SK-N-SH (cell line): ENCODE measurements around the gene HBZ. TPM values are rescaled to one million over a fixed set of nuclear protein-coding genes. Genes with fewer than 3 reads are reported as not detected.
"Not testable (repeated sequence)": the region's sequence is repeated elsewhere in the genome, so short reads cannot be mapped to it uniquely, and the experiment has no call there.

Source experiments
- CTCF ChIA-PET: fragments of 300-600, 350-600 bp; formaldehyde crosslinking; extraction: SDS; loops from one replicate; lab custom pipeline; 2021; lab: Yijun Ruan, JAX
- POLR2A ChIA-PET: fragments of 350-600 bp; sonication (Branson Sonifier 250); formaldehyde crosslinking; extraction: SDS; loops from one replicate; lab custom pipeline; 2020; ENCODE audit warnings: antibody characterized with exemption, inconsistent platforms; lab: Yijun Ruan, JAX
- DNase-seq: peaks from one replicate; pipeline ENCODE4 v3.0.0; 2012
- H2AFZ ChIP-seq: fragments of 200-600 bp; sonication (generic); 2 replicates; pipeline ENCODE4 v1.8.1; 2016; ENCODE audit warnings: antibody characterized with exemption, mild to moderate bottlenecking, low read depth
- H3F3A ChIP-seq: fragments of 200-600 bp; sonication (generic); replicated peaks from 2 replicates; pipeline ENCODE3; 2016; ENCODE audit warnings: antibody characterized with exemption, mild to moderate bottlenecking; ENCODE audit not compliant: insufficient read depth
- H3K27ac ChIP-seq, 2 experiments: fragments of 200-500 bp in 1 of 2; fragments of 200-600 bp in 1 of 2; sonication (Bioruptor generic) in 1 of 2; sonication (generic), shearing (Covaris generic) in 1 of 2; 2 replicates each; pipeline versions ENCODE4 v1.5.1 to v1.6.1; 2014 to 2016; ENCODE audit warnings: low read depth in 2 of 2, inconsistent platforms in 1 of 2, low read length in 1 of 2, mild to moderate bottlenecking in 1 of 2, mixed read lengths in 1 of 2
- H3K27me3 ChIP-seq: fragments of 200-600 bp; sonication (generic), shearing (Covaris generic); 2 replicates; pipeline ENCODE4 v1.6.1; 2016; ENCODE audit warnings: mixed run types; ENCODE audit not compliant: insufficient read depth
- H3K36me3 ChIP-seq, 2 experiments: fragments of 200-500 bp in 1 of 2; fragments of 200-600 bp in 1 of 2; sonication (Bioruptor generic) in 1 of 2; sonication (generic) in 1 of 2; replicated peaks in 1 of 2; 2 replicates each; pipeline versions ENCODE3 to v1.5.1; 2014 to 2016; ENCODE audit warnings: low read length in 1 of 2, mild to moderate bottlenecking in 1 of 2; ENCODE audit not compliant: insufficient read depth in 2 of 2, control insufficient read depth in 1 of 2
- H3K4me1 ChIP-seq, 2 experiments: fragments of 200-500 bp in 1 of 2; fragments of 200-600 bp in 1 of 2; sonication (Bioruptor generic) in 1 of 2; sonication (generic), shearing (Covaris generic) in 1 of 2; 2 replicates each; pipeline versions ENCODE4 v1.5.1 to v1.6.1; 2014 to 2016; ENCODE audit warnings: low read depth in 1 of 2, low read length in 1 of 2, mixed run types in 1 of 2; ENCODE audit not compliant: insufficient read depth in 2 of 2, control insufficient read depth in 1 of 2
- H3K4me2 ChIP-seq: fragments of 200-600 bp; sonication (generic), shearing (Covaris generic); 2 replicates; pipeline ENCODE4 v1.6.1; 2017; ENCODE audit warnings: mixed run types
- H3K4me3 ChIP-seq, 2 experiments: fragments of 200-500 bp in 1 of 2; fragments of 200-600 bp in 1 of 2; sonication (Bioruptor generic) in 1 of 2; sonication (generic), shearing (Covaris generic) in 1 of 2; 2 replicates each; pipeline versions ENCODE4 v1.5.1 to v1.8.1; 2014 to 2016; ENCODE audit warnings: low read depth in 2 of 2, inconsistent platforms in 1 of 2, low read length in 1 of 2, mild to moderate bottlenecking in 1 of 2, mixed read lengths in 1 of 2, moderate library complexity in 1 of 2
- H3K79me2 ChIP-seq: fragments of 200-600 bp; sonication (generic); 2 replicates; pipeline ENCODE4 v1.8.1; 2017; ENCODE audit warnings: mild to moderate bottlenecking; ENCODE audit not compliant: insufficient read depth
- H3K9ac ChIP-seq: fragments of 200-600 bp; sonication (generic); 2 replicates; pipeline ENCODE4 v1.6.1; 2017; ENCODE audit warnings: mixed run types
- H3K9me2 ChIP-seq: fragments of 200-600 bp; sonication (generic); 2 replicates; pipeline ENCODE4 v1.6.1; 2017; ENCODE audit warnings: mixed run types
- H3K9me3 ChIP-seq: fragments of 200-600 bp; sonication (generic); 2 replicates; pipeline ENCODE4 v1.6.1; 2017; ENCODE audit warnings: mixed run types, mild to moderate bottlenecking, moderate library complexity
- H4K20me1 ChIP-seq: fragments of 200-600 bp; sonication (generic); 2 replicates; pipeline ENCODE4 v1.6.1; 2017; ENCODE audit warnings: mild to moderate bottlenecking, mixed run types; ENCODE audit not compliant: insufficient read depth
- ELF1 ChIP-seq: IDR thresholded peaks from 2 replicates; pipeline ENCODE4 v1.4.0; 2012
- EP300 ChIP-seq, 2 experiments: IDR thresholded peaks; 2 replicates each; pipeline versions ENCODE4 v1.4.0 to v1.6.1; 2012; ENCODE audit warnings: borderline replicate concordance in 1 of 2, low read depth in 1 of 2, low read length in 1 of 2
- GATA2 ChIP-seq: sonication (generic); formaldehyde crosslinking; IDR thresholded peaks from 2 replicates; pipeline ENCODE4 v1.5.0; 2020; ENCODE audit warnings: mild to moderate bottlenecking, missing genetic modification reagents
- JUND ChIP-seq: IDR thresholded peaks from 2 replicates; pipeline ENCODE4 v1.4.0; 2012
- RAD21 ChIP-seq: IDR thresholded peaks from 2 replicates; pipeline ENCODE4 v1.6.1; 2012; ENCODE audit warnings: mild to moderate bottlenecking, low read length
- RCOR1 ChIP-seq: fragments of 150-350 bp; IDR thresholded peaks from 2 replicates; pipeline ENCODE4 v1.6.1; 2017; ENCODE audit warnings: antibody characterized with exemption, low read length
- TAF1 ChIP-seq: IDR thresholded peaks from 2 replicates; pipeline ENCODE4 v1.6.1; 2012; ENCODE audit warnings: low read depth, mild to moderate bottlenecking, low read length, moderate library complexity, borderline replicate concordance
- TCF12 ChIP-seq: IDR thresholded peaks from 2 replicates; pipeline ENCODE4 v1.4.0; 2012
- TEAD4 ChIP-seq: IDR thresholded peaks from 2 replicates; pipeline ENCODE4 v1.4.0; 2012; ENCODE audit warnings: mild to moderate bottlenecking, borderline replicate concordance; ENCODE audit not compliant: insufficient read depth
- WGBS: methylation state at CpG from one replicate; pipeline ENCODE4 v1.1.6; 2017; ENCODE audit warnings: low lambda C conversion rate; 5-methylcytosine and 5-hydroxymethylcytosine counted together
- polyA plus RNA-seq, 3 experiments: library from polyadenylated mRNA; depleted of rRNA; stranded (reverse); fragments of >200 nt; gene quantifications; 2 replicates each; pipeline ENCODE4 v1.2.3, GENCODE V29; 2012
- TF ChIP-seq, protein P1 (sequence below): fragments of 200-600 bp; sonication (generic); IDR thresholded peaks from 2 replicates; pipeline ENCODE4 v1.6.1; 2017; ENCODE audit warnings: antibody characterized with exemption, mild to moderate bottlenecking, moderate library complexity
- TF ChIP-seq, protein P2 (sequence below): IDR thresholded peaks from 2 replicates; pipeline ENCODE4 v1.6.1; 2012; ENCODE audit warnings: mild to moderate bottlenecking, low read depth, low read length, moderate library complexity
- TF ChIP-seq, protein P3 (sequence below): IDR thresholded peaks from 2 replicates; pipeline ENCODE4 v1.4.0; 2012; ENCODE audit warnings: low read depth, borderline replicate concordance

The HBZ gene
- polyA plus RNA-seq, 1 of the 3 experiments (the other 2 are of a cell fraction) = not detected

DNA sequence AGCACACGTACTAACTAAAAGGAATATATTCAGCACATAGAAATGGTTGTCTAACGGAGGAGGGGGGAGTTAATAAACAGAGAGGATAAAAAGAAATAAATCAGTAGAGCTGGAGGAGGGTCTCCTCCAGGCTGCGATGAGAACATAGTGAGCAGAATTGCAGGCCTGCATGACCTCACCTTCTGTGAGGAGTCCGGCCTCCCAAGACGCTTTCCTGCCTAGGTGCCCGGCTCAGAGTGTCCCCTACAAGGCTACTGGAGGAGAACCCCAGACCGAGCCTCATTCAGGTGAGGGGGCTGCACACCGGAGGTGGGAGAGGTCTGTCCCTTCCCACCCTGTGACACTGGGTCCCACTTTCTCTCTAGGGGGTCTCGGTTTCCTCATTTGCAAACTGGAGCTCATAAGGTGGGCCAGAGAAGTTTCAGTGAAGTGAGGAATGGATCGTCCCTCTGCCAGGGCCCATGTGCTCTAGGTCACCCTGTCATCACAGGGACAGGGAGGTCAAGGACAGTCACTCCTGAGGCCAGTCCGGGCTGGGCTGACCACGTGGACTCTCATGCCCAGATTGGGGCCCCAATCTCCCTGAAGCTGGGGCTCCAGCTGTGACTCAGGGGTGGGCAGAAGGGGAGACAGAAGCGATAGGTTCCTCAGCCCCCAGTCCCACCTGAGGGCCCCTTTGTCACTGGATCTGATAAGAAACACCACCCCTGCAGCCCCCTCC lies 10.0 kb downstream of the HBZ start:
- no peaks in the 10 kb centered on the region for H3K9me2 ChIP-seq
- no peaks in the 10 kb centered on the region for H3F3A ChIP-seq
- H3K4me2 ChIP-seq = no peak overlapping the region
- no peak overlapping the region for H2AFZ ChIP-seq
- no peak for TF ChIP-seq ELF1
- no peak for TF ChIP-seq TEAD4
- TF ChIP-seq, protein P1, sequence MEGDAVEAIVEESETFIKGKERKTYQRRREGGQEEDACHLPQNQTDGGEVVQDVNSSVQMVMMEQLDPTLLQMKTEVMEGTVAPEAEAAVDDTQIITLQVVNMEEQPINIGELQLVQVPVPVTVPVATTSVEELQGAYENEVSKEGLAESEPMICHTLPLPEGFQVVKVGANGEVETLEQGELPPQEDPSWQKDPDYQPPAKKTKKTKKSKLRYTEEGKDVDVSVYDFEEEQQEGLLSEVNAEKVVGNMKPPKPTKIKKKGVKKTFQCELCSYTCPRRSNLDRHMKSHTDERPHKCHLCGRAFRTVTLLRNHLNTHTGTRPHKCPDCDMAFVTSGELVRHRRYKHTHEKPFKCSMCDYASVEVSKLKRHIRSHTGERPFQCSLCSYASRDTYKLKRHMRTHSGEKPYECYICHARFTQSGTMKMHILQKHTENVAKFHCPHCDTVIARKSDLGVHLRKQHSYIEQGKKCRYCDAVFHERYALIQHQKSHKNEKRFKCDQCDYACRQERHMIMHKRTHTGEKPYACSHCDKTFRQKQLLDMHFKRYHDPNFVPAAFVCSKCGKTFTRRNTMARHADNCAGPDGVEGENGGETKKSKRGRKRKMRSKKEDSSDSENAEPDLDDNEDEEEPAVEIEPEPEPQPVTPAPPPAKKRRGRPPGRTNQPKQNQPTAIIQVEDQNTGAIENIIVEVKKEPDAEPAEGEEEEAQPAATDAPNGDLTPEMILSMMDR = no peak
- TF ChIP-seq, protein P2, sequence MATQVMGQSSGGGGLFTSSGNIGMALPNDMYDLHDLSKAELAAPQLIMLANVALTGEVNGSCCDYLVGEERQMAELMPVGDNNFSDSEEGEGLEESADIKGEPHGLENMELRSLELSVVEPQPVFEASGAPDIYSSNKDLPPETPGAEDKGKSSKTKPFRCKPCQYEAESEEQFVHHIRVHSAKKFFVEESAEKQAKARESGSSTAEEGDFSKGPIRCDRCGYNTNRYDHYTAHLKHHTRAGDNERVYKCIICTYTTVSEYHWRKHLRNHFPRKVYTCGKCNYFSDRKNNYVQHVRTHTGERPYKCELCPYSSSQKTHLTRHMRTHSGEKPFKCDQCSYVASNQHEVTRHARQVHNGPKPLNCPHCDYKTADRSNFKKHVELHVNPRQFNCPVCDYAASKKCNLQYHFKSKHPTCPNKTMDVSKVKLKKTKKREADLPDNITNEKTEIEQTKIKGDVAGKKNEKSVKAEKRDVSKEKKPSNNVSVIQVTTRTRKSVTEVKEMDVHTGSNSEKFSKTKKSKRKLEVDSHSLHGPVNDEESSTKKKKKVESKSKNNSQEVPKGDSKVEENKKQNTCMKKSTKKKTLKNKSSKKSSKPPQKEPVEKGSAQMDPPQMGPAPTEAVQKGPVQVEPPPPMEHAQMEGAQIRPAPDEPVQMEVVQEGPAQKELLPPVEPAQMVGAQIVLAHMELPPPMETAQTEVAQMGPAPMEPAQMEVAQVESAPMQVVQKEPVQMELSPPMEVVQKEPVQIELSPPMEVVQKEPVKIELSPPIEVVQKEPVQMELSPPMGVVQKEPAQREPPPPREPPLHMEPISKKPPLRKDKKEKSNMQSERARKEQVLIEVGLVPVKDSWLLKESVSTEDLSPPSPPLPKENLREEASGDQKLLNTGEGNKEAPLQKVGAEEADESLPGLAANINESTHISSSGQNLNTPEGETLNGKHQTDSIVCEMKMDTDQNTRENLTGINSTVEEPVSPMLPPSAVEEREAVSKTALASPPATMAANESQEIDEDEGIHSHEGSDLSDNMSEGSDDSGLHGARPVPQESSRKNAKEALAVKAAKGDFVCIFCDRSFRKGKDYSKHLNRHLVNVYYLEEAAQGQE = no peak
- no peak for TF ChIP-seq RAD21
- no peak for TF ChIP-seq EP300 (IDR thresholded peaks at IDR 0.05; ENCODE audit: borderline replicate concordance in 1 of 2, low read depth in 1 of 2, low read length in 1 of 2)
- TF ChIP-seq, protein P3, sequence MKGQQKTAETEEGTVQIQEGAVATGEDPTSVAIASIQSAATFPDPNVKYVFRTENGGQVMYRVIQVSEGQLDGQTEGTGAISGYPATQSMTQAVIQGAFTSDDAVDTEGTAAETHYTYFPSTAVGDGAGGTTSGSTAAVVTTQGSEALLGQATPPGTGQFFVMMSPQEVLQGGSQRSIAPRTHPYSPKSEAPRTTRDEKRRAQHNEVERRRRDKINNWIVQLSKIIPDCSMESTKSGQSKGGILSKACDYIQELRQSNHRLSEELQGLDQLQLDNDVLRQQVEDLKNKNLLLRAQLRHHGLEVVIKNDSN = no peak
- no peak for TF ChIP-seq JUND
- TF ChIP-seq RCOR1 = no peak
- TF ChIP-seq GATA2 (CRISPR knock-in tag) = no peak
- TF ChIP-seq TCF12 = no peak
- TF ChIP-seq TAF1 = no peak
- no peaks in the 10 kb centered on the region for H3K36me3 ChIP-seq
- H3K4me3 ChIP-seq = no peak overlapping the region
- H3K79me2 ChIP-seq = no peaks in the 10 kb centered on the region
- H3K27me3 ChIP-seq = peaks cover 24% of the 10 kb centered on the region
- POLR2A ChIA-PET = no interaction called here
- H3K27ac ChIP-seq = no peak overlapping the region
- H3K9ac ChIP-seq = no peak overlapping the region
- no peaks in the 10 kb centered on the region for H3K9me3 ChIP-seq
- CTCF ChIA-PET = interaction anchor here (1.0 kb wide), 1 partner anchor 18 kb away, joined by 7 read pairs; the partner anchor contains the start of gene HBQ1
- H4K20me1 ChIP-seq = peaks cover 4% of the 10 kb centered on the region; the same call in 1 of the 2 replicates
- peaks cover 0 to 13% of the 10 kb centered on the region in 2 experiments; a peak in 1 of 4 replicates for H3K4me1 ChIP-seq
- DNase-seq = no peak
- 96% methylated on average over 12 of the region's 13 CpGs for WGBS

DNA sequence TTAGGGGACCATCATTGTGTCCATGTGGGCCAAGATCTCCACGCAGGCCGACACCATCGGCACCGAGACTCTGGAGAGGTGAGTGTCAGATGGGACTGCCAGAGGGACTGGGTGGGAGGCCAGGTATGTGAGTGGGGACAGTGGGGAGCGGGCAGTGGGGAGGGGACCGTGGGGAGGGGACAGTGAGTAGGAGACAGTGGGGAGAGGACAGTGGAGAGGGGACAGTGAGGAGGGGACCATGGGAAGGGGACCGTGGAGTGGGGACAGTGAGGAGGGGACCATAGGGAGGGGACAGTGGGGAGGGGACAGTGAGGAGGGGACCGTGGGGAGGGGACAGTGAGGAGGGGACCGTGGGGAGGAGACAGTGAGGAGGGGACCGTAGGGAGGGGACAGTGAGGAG lies 10.7 kb downstream of the HBZ start:
- POLR2A ChIA-PET, DNase-seq: not testable (repeated sequence)

DNA sequence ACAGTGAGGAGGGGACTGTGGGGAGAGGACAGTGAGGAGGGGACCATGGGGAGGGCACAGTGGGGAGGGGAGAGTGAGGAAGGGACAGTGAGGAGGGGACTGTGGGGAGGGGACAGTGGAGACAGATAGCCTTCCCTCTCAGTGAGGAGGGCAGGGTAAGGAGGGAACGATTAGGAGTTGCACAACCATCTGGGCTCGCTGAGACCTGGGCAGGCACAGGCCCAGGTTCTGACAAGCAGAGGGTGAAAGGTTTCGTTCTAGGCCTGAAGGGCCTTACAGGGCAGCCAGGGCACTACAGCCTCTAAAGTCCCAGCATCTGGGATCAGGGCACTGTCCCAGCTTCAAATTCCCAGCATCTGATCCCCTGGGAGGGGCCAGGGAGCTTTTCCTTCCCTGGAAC lies 11.3 kb downstream of the HBZ start:
- H4K20me1 ChIP-seq, H3K79me2 ChIP-seq, H3K9ac ChIP-seq, H3K27ac ChIP-seq, POLR2A ChIA-PET, H3K4me3 ChIP-seq, H3K9me3 ChIP-seq, DNase-seq, H3K9me2 ChIP-seq, H3K36me3 ChIP-seq, CTCF ChIA-PET, H3F3A ChIP-seq, H3K4me2 ChIP-seq, H2AFZ ChIP-seq: not testable (repeated sequence)
- WGBS = 82% methylated on average over 2 of the region's 3 CpGs
- Histone ChIP-seq H3K27me3 (peaks cover 28% of the 10 kb centered on the region), H3K4me1 (peaks cover 0 to 13% of the 10 kb centered on the region in 2 experiments; a peak in 1 of 4 replicates)

More for the DNA sequence above, 10.7 kb downstream of the HBZ start:
- H3F3A ChIP-seq, H2AFZ ChIP-seq, H3K9me2 ChIP-seq, H3K4me3 ChIP-seq, H3K9ac ChIP-seq, H3K36me3 ChIP-seq, H3K79me2 ChIP-seq, H3K4me2 ChIP-seq, CTCF ChIA-PET, H3K9me3 ChIP-seq, H3K27ac ChIP-seq, H4K20me1 ChIP-seq: not testable (repeated sequence)
- 96% methylated on average over 10 of the region's 10 CpGs for WGBS
- Histone ChIP-seq H3K27me3 (peaks cover 28% of the 10 kb centered on the region), H3K4me1 (peaks cover 0 to 13% of the 10 kb centered on the region in 2 experiments; a peak in 1 of 4 replicates)
